Eye (tissue), 1 donor: ENCODE data around the gene WASHC3.
"Not testable (repeated sequence)": the region's sequence is repeated elsewhere in the genome, so short reads cannot be mapped to it uniquely, and the experiment has no call there.

ENCODE experiments used
- DNase-seq: peaks from one replicate; pipeline ENCODE4 v3.0.0-alpha.2; 2015

WASHC3 gene

DNA sequence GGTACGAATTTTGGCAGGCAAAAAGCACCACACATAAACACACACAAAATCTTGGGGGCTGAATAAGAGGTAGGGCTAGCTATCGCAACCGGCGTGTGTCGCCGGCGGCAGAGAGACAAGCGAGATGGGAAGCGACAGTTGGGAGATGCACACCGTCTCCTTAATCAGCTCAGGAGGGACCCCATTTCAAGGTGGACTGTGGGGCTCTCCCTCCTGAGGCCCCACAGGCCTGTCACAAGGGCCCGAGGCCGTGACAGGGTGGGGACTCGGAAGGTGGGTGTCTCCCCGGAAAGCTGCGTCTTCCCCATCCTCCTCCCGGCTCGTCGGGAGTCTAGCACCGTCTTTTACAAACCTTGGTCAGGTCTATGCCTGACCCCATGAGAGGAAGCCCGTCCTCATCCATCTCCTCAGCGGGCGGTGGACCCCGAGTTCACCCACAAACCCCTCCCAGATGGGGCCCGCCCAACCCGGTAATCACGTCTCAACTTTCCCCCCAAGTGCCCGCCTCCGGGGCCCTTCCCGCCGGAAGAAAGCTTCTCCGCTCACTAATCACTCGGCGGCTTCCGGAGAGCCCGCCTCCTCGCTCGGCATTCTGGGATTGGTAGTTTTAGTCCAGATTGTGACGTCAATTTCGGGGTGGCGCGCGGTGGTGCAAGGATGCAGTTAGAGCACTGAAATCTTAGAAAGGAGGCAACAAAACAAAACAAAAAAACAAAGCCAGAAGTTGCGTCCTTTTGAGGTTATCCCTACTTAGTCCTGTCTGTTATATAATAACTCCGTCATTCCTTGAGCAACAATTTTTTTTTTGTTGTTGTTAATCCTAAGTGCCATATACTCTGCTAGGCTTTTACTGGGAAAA is at the start of gene WASHC3:
Gene WASHC3 (minus strand): TSS at position 432 of the 859 bp plus-strand sequence. CDS start 29 bp downstream, at position 403.
- DNase-seq, result peak; percentile 99

DNA sequence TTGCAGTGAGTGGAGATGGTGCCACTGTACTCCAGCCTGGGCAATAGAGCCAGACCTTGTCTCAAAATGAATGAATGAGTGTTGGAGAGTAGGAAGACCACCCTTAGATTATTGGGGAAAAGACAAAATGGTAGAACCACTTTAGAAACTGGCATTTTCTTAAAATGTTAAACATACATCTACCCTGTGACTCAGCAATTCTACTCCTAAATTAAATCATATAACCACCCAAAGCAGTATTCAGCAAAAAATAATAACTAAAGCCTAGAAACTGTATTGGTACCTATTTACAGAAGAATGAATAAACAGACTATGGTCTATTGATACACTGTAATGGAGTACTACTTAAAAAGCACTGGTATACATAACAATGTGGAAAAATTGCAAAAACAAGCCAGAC is 49.0 kb upstream of the WASHC3 start:
- no peak for DNase-seq

DNA sequence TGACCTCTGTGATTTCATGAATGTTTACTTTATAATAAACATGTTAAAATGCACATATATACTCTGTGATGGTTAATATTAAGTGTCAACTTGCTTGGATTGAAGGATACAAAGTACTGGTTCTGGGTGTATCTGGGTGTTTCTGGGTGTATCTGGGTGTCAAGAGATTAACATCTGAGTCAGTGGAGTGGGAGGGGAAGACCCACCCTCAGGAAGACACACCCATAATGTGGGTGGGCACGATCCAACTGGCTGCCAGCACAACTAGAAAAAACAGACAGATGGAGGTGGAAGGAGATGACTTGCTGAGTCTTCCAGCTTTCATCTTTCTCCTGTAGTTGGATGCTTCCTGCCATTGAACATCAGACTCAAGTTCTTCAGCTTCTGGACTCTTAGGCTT is 46.2 kb upstream of the WASHC3 start:
- DNase-seq, result no peak

- no peak for DNase-seq
These were observed 45.1 kb upstream of the WASHC3 start for GRCh38 chr12:102106905-102107304.

DNA sequence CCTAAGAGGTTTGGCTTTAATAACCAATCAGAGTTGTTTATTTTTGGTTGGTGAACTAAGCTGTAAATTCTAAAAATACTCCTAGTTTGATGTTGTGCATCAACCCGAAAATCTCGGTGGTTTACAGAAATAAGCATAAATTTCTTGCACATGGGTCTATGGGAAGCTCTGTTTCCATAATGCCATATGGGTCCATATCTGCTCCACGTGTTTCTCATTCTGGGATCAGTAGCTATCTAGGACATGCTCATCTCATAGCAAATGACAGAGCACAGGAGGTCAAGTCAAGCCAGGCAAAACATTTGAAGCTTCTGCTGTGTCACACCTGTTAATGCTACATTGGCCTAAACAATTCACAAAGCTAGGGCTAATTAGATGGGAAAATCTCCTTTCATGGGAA is 35.1 kb upstream of the WASHC3 start:
- no peak for DNase-seq

- peak; percentile 52 for DNase-seq
These were observed 34.0 kb upstream of the WASHC3 start for GRCh38 chr12:102095677-102096263.

DNA sequence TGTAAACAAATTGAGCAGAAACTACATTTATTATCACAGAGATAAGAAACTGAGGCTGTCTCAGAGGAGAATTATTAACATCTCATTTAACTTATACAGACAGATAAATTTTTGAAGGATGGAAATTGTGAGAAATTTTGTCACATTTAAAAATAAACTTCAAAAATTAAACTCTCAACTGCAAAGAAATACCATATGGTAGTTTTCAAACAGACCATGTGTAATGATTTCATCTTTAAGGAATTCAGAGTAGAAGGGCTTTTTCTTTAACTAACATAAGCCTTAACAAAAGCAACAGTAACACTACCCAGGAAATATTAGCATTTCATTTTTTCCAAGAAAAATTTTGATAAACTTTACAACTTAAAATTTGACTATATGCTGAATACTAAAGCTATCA is 31.5 kb upstream of the WASHC3 start:
- DNase-seq, result peak; percentile 6

GRCh38 chr12:102089228-102089835 is 27.5 kb upstream of the WASHC3 start:
- DNase-seq, result not testable (repeated sequence)

GRCh38 chr12:102080842-102081241 is 19.1 kb upstream of the WASHC3 start:
- no peak for DNase-seq

DNA sequence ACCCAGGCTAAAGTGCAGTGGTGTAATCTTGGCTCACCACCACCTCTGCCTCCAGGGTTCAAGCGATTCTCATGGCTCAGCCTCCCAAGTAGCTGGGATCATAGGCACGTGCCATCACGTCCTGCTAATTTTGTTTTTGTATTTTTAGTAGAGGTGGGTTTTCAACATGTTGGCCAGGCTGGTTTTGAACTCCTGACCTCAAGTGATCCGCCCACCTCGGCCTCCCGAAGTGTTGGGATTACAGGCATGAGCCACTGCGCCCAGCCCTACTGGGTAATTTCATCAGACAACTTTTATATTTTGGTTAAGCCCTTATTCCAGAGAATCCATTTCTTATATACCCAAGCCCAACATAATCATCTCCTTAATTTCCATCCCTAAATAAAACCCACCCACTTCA is 10.3 kb upstream of the WASHC3 start:
- not testable (repeated sequence) for DNase-seq

DNA sequence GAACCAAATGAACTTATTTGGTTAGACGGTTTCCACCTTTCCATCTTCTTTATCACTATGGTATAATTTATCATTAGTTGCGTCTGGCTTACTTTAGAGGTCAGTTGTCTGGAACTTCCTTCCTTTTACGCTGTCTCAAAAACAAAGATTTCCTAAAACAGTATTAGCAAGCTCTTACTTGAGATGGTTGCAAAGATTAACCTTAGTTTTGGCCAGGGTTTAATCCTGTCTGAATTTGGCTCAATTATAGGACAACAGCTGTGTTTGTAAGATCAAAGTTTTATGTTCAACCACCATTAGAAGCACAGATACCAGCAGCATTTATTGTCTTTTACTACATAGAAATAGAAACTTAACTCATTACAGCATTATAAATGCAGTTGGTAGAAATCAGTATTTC is 7.9 kb upstream of the WASHC3 start:
- no peak for DNase-seq

DNA sequence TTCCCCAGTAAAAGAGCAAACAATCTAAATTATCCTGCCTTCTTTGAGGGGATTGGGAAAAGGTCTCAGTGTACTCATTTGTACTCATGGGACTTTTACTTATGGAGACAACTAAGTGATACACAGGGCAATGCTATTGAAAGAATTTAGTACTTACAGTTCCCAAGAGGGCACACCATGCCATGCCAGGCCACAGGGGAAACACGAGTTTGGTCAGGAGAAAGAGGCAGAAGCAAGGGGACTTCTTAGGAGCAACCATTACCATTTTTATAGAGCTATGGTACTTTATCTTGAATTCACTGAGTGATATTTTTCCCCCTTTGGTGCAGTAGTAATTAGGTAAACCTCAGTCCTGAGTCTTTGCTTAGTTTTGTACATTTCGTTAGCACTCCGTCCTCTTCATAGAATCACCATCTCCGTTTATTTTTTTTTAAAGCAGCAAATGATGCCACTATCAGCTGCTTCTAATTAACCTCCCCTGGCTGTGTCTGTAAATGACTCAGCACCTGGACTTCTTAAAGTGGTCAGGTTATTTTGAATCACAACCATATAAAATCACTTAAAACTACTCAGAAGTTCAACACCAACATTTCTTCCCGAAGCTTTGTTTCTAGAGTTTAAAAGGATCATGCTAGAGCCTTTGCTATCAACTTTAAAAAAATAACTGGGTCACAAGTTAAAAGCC is 5.9 kb upstream of the WASHC3 start:
- DNase-seq, result no peak

DNA sequence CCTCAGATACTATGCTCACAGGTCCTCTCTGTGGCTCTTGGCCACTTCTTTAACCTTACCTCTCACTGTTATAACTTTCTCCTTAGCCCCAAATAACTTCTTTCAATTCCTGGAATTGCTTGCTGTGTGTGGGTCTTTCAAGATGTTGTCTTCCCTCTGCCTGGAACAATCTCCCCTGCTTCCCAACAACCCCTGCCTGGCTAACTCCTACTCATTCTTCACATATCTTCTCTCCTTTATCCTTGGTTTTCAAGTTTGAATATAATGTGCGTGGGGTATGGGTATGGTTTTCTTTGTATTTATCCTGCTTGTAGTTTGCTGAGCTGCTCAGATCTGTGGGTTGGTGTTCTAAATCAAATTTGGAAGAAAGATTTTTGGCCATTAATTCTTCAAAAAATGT is 2.7 kb upstream of the WASHC3 start:
- no peak for DNase-seq

DNA sequence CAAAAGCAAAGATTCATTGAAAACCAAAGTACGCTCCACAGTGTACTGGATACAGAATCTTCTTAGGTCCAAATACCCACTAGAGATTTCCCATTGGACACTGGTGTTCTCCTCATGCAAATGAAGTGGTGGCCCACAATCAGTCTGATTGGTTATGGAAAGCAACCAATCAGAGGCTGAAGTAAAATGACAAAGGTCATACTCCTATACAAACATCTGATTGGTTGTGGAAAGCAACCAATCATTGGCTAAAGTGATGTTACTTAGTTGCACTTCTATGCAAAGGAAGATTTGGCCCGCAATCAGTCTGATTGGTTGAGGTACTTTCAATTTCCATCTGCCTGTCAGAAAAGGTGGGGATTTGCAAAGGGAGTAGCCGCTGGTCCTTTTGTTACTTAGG is 1.3 kb upstream of the WASHC3 start:
- DNase-seq, result peak; percentile 1

DNA sequence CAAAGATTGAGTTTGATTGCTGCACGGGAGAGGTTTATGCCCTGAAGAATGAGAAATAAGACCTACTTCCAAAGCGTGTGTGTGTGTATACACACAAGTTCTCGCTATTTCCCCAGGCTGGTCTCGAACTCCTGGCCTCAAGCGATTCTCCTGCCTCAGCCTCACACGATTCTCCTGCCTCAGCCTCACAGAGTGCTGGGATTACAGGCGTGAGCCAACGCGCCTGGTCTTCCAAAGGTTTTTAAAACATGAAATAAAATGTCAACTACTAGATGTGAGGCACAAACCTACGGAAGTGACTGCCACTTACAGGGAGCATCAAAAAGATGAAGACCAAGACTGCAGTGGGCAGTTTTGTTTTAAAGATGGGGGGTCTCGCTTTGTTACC is 622 bp upstream of the WASHC3 start:
- no peak for DNase-seq

- DNase-seq, result no peak
These were observed 663 bp downstream of the WASHC3 start for GRCh38 chr12:102061096-102061559.

DNA sequence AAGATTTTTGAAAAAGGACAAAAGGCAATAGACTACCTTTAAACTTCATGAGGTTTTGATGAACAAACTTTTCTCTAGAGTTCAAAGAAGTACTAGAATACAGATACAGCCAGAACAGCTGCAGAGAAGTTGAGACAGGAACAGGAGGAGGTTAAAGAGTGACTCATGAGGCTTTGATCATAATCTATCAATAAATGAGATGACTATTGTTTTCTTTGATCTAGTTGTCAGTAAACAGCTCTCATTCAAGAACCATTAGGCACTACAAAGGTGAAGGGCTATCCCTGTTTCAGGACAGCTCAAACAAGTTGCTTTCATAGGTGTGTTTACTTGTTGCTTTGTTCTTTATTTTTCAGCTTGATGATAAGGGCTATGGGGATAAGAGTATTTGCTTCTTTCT is 2.4 kb downstream of the WASHC3 start:
- DNase-seq, result no peak

- DNase-seq, result no peak
These were observed 7.4 kb downstream of the WASHC3 start for GRCh38 chr12:102054345-102054744.

GRCh38 chr12:102053062-102053349 is 8.8 kb downstream of the WASHC3 start:
- DNase-seq, result no peak

GRCh38 chr12:102052192-102053061 is 9.4 kb downstream of the WASHC3 start:
- no peak for DNase-seq

GRCh38 chr12:102051431-102051965 is 10.3 kb downstream of the WASHC3 start:
- no peak for DNase-seq
